ENCODE results near the gene PTPRN2.

PTPRN2 gene

GRCh38 chr7:157846271-157846670 lies 741.4 kb downstream of the PTPRN2 start:
- Mint-ChIP-seq H3K9me3 (no peaks in the 10 kb centered on the region), H3K36me3 (ENCODE audit: insufficient read depth) (no peaks in the 10 kb centered on the region), H3K27me3 (peaks cover 18% of the 10 kb centered on the region), H3K4me3 (no peak overlapping the region), H3K4me1 (peaks cover under 1% of the 10 kb centered on the region), H3K27ac (ENCODE audit: low read depth) (no peak overlapping the region)
- DNase-seq (ENCODE audit: low spot score in 2 of 2) (no peak), ATAC-seq (replicated peaks; ENCODE audit: extremely low read depth, poor library complexity, severe bottlenecking) (no peak)

- no peak for DNase-seq (ENCODE audit: low spot score in 2 of 2)
- H3K36me3 Mint-ChIP-seq (ENCODE audit: insufficient read depth) = no peaks in the 10 kb centered on the region
- no peaks in the 10 kb centered on the region for H3K4me1 Mint-ChIP-seq
- no peak for ATAC-seq (replicated peaks; ENCODE audit: extremely low read depth, poor library complexity, severe bottlenecking)
- no peak overlapping the region for H3K27ac Mint-ChIP-seq (ENCODE audit: low read depth)
- H3K27me3 Mint-ChIP-seq = peaks cover 9% of the 10 kb centered on the region
- no peaks in the 10 kb centered on the region for H3K9me3 Mint-ChIP-seq
- no peak overlapping the region for H3K4me3 Mint-ChIP-seq
These were observed 742.3 kb downstream of the PTPRN2 start for GRCh38 chr7:157845203-157845835.

- Mint-ChIP-seq H3K4me1 (no peaks in the 10 kb centered on the region), H3K4me3 (no peak overlapping the region), H3K27ac (ENCODE audit: low read depth) (no peak overlapping the region), H3K36me3 (ENCODE audit: insufficient read depth) (no peaks in the 10 kb centered on the region), H3K27me3 (peaks cover 2% of the 10 kb centered on the region), H3K9me3 (no peaks in the 10 kb centered on the region)
- DNase-seq (ENCODE audit: low spot score in 2 of 2) (no peak), ATAC-seq (replicated peaks; ENCODE audit: extremely low read depth, poor library complexity, severe bottlenecking) (no peak)
These were observed 743.0 kb downstream of the PTPRN2 start for GRCh38 chr7:157844611-157845010.

- H3K4me1 Mint-ChIP-seq = no peaks in the 10 kb centered on the region
- no peaks in the 10 kb centered on the region for H3K36me3 Mint-ChIP-seq (ENCODE audit: insufficient read depth)
- ATAC-seq (replicated peaks; ENCODE audit: extremely low read depth, poor library complexity, severe bottlenecking) = no peak
- H3K27me3 Mint-ChIP-seq = no peaks in the 10 kb centered on the region
- H3K27ac Mint-ChIP-seq (ENCODE audit: low read depth) = no peak overlapping the region
- no peak for DNase-seq (ENCODE audit: low spot score in 2 of 2)
- H3K4me3 Mint-ChIP-seq = no peak overlapping the region
- no peaks in the 10 kb centered on the region for H3K9me3 Mint-ChIP-seq
These were observed 743.5 kb downstream of the PTPRN2 start for GRCh38 chr7:157844141-157844540.

- Mint-ChIP-seq H3K9me3 (no peaks in the 10 kb centered on the region), H3K4me1 (no peaks in the 10 kb centered on the region), H3K27me3 (no peaks in the 10 kb centered on the region), H3K36me3 (ENCODE audit: insufficient read depth) (no peaks in the 10 kb centered on the region), H3K27ac (ENCODE audit: low read depth) (no peak overlapping the region), H3K4me3 (no peak overlapping the region)
- DNase-seq (ENCODE audit: low spot score in 2 of 2) = no peak
- ATAC-seq (replicated peaks; ENCODE audit: extremely low read depth, poor library complexity, severe bottlenecking) = no peak
These were observed 744.1 kb downstream of the PTPRN2 start for GRCh38 chr7:157843336-157844140.

GRCh38 chr7:157841773-157842370 lies 745.8 kb downstream of the PTPRN2 start:
- Mint-ChIP-seq H3K4me3 (no peak overlapping the region), H3K9me3 (no peaks in the 10 kb centered on the region), H3K4me1 (no peaks in the 10 kb centered on the region), H3K27me3 (no peaks in the 10 kb centered on the region), H3K36me3 (ENCODE audit: insufficient read depth) (no peaks in the 10 kb centered on the region), H3K27ac (ENCODE audit: low read depth) (no peak overlapping the region)
- no peak for DNase-seq (ENCODE audit: low spot score in 2 of 2)
- no peak for ATAC-seq (replicated peaks; ENCODE audit: extremely low read depth, poor library complexity, severe bottlenecking)

GRCh38 chr7:157840914-157841772 lies 746.5 kb downstream of the PTPRN2 start:
- Mint-ChIP-seq H3K4me1 (no peaks in the 10 kb centered on the region), H3K36me3 (ENCODE audit: insufficient read depth) (no peaks in the 10 kb centered on the region), H3K27me3 (no peaks in the 10 kb centered on the region), H3K4me3 (no peak overlapping the region), H3K9me3 (no peaks in the 10 kb centered on the region), H3K27ac (ENCODE audit: low read depth) (no peak overlapping the region)
- ATAC-seq (replicated peaks; ENCODE audit: extremely low read depth, poor library complexity, severe bottlenecking) = no peak
- no peak for DNase-seq (ENCODE audit: low spot score in 2 of 2)

GRCh38 chr7:157840174-157840913 lies 747.3 kb downstream of the PTPRN2 start:
- Mint-ChIP-seq H3K9me3 (no peaks in the 10 kb centered on the region), H3K36me3 (ENCODE audit: insufficient read depth) (no peaks in the 10 kb centered on the region), H3K4me3 (no peak overlapping the region), H3K27ac (ENCODE audit: low read depth) (no peak overlapping the region), H3K27me3 (no peaks in the 10 kb centered on the region), H3K4me1 (no peaks in the 10 kb centered on the region)
- ATAC-seq (replicated peaks; ENCODE audit: extremely low read depth, poor library complexity, severe bottlenecking) = no peak
- no peak for DNase-seq (ENCODE audit: low spot score in 2 of 2)

- ATAC-seq (replicated peaks; ENCODE audit: extremely low read depth, poor library complexity, severe bottlenecking) (no peak), DNase-seq (ENCODE audit: low spot score in 2 of 2) (no peak)
- H3K27me3 Mint-ChIP-seq = no peaks in the 10 kb centered on the region
- no peaks in the 10 kb centered on the region for H3K9me3 Mint-ChIP-seq
- H3K4me3 Mint-ChIP-seq = no peak overlapping the region
- H3K4me1 Mint-ChIP-seq = no peaks in the 10 kb centered on the region
- no peaks in the 10 kb centered on the region for H3K36me3 Mint-ChIP-seq (ENCODE audit: insufficient read depth)
- no peak overlapping the region for H3K27ac Mint-ChIP-seq (ENCODE audit: low read depth)
These were observed 747.9 kb downstream of the PTPRN2 start for GRCh38 chr7:157839672-157840167.

- no peak overlapping the region for H3K4me3 Mint-ChIP-seq
- H3K27ac Mint-ChIP-seq (ENCODE audit: low read depth) = no peak overlapping the region
- no peaks in the 10 kb centered on the region for H3K4me1 Mint-ChIP-seq
- no peak for DNase-seq (ENCODE audit: low spot score in 2 of 2)
- no peaks in the 10 kb centered on the region for H3K9me3 Mint-ChIP-seq
- no peaks in the 10 kb centered on the region for H3K27me3 Mint-ChIP-seq
- no peaks in the 10 kb centered on the region for H3K36me3 Mint-ChIP-seq (ENCODE audit: insufficient read depth)
- ATAC-seq (replicated peaks; ENCODE audit: extremely low read depth, poor library complexity, severe bottlenecking) = no peak
These were observed 748.4 kb downstream of the PTPRN2 start for GRCh38 chr7:157839226-157839625.

- no peak for ATAC-seq (replicated peaks; ENCODE audit: extremely low read depth, poor library complexity, severe bottlenecking)
- H3K9me3 Mint-ChIP-seq = no peaks in the 10 kb centered on the region
- no peak overlapping the region for H3K4me3 Mint-ChIP-seq
- H3K4me1 Mint-ChIP-seq = no peaks in the 10 kb centered on the region
- no peak overlapping the region for H3K27ac Mint-ChIP-seq (ENCODE audit: low read depth)
- H3K27me3 Mint-ChIP-seq = no peaks in the 10 kb centered on the region
- no peaks in the 10 kb centered on the region for H3K36me3 Mint-ChIP-seq (ENCODE audit: insufficient read depth)
- DNase-seq (ENCODE audit: low spot score in 2 of 2) = no peak
These were observed 750.1 kb downstream of the PTPRN2 start for GRCh38 chr7:157837561-157837960.

- Mint-ChIP-seq H3K27ac (ENCODE audit: low read depth) (no peak overlapping the region), H3K36me3 (ENCODE audit: insufficient read depth) (peaks cover 2% of the 10 kb centered on the region), H3K4me1 (no peaks in the 10 kb centered on the region), H3K9me3 (no peaks in the 10 kb centered on the region), H3K4me3 (no peak overlapping the region), H3K27me3 (no peaks in the 10 kb centered on the region)
- ATAC-seq (replicated peaks; ENCODE audit: extremely low read depth, poor library complexity, severe bottlenecking) (no peak), DNase-seq (ENCODE audit: low spot score in 2 of 2) (no peak)
These were observed 750.6 kb downstream of the PTPRN2 start for GRCh38 chr7:157837047-157837446.

Data from central memory CD8-positive, alpha-beta T cell (primary cell).